Aorta (tissue), 5 donors: Measurements from ENCODE around the gene ARL15. TPM values are rescaled to one million over a fixed set of nuclear protein-coding genes. Genes with fewer than 3 reads are reported as not detected.

Experiments
- ATAC-seq: fragments of 200-7000 bp; cut with Tn5 transposase; one replicate; pipeline ENCODE4 v1.9.1; 2022; ENCODE audit warnings: moderate library complexity; ENCODE audit not compliant: low FRiP score
- DNase-seq, 2 donors: peaks; one replicate each; pipeline ENCODE4 v3.0.0-alpha.2; 2020
- H3K27ac ChIP-seq, 2 donors: one replicate each; pipeline ENCODE4 v1.5.1; 2013; ENCODE audit warnings: low read length in 2 of 2, mild to moderate bottlenecking in 2 of 2, moderate library complexity in 2 of 2, control low read depth in 1 of 2, inconsistent platforms in 1 of 2, low read depth in 1 of 2
- H3K27me3 ChIP-seq, 2 donors: one replicate each; pipeline ENCODE4 v1.6.1; 2013; ENCODE audit warnings: control low read depth in 1 of 2, low read length in 1 of 2, mild to moderate bottlenecking in 1 of 2, moderate library complexity in 1 of 2; ENCODE audit not compliant: insufficient read depth in 2 of 2, control insufficient read depth in 1 of 2
- H3K36me3 ChIP-seq, 2 donors: one replicate each; pipeline ENCODE4 v1.6.1; 2013; ENCODE audit warnings: control low read depth in 1 of 2, low read length in 1 of 2, mild to moderate bottlenecking in 1 of 2; ENCODE audit not compliant: insufficient read depth in 2 of 2, control insufficient read depth in 1 of 2
- H3K4me1 ChIP-seq, 2 donors: one replicate each; pipeline ENCODE4 v1.6.1; 2013; ENCODE audit warnings: low read length in 2 of 2, control low read depth in 1 of 2, mild to moderate bottlenecking in 1 of 2, moderate library complexity in 1 of 2; ENCODE audit not compliant: insufficient read depth in 2 of 2, control insufficient read depth in 1 of 2
- H3K4me3 ChIP-seq, 2 donors: one replicate each; pipeline ENCODE4 v1.5.1; 2013; ENCODE audit warnings: low read length in 2 of 2, control low read depth in 1 of 2, mild to moderate bottlenecking in 1 of 2
- H3K9me3 ChIP-seq: one replicate; pipeline ENCODE4 v1.6.1; 2013; ENCODE audit warnings: mild to moderate bottlenecking, low read length; ENCODE audit not compliant: control insufficient read depth
- WGBS, 2 donors: extraction: QIAGEN DNeasy Blood & Tissue Kit; methylation state at CpG; one replicate each; pipeline ENCODE4 v1.1.7; 2013; 5-methylcytosine and 5-hydroxymethylcytosine counted together
- intact Hi-C, 2 donors: fragments of 100-400 bp; cut with DNase I; formaldehyde crosslinking; loops; one replicate each; pipeline versions ENCODE4 v1.14.2 to v1.15.0; 2022
- polyA plus RNA-seq, 2 donors: library from polyadenylated mRNA; stranded (reverse); fragments of 200-250 nt; gene quantifications; one replicate each; pipeline ENCODE4 v1.2.3, GENCODE V29; 2013
- total RNA-seq, 2 donors: library from RNA; stranded (reverse); fragmentation: NEBNext Ultra II Directional; extraction: Animal tissue kit (Norgen Biotek cat#: 25700); gene quantifications; one replicate each; pipeline ENCODE4 v1.2.1, GENCODE V29; 2021
- donor health status: healthy with polysubstance abuse.
- donor health status: Bipolar disorder and iron deficiency.
- donor health status: DM: no; HTN: no; CAD: no.
- donor health status: DM: no; HTN: no; CAD: no.
- donor health status: DM: yes; HTN: yes; CAD: no.

Gene ARL15
- total and polyA plus RNA-seq, 4 donors = 7.4 to 44.7 (median 19.8) TPM

DNA sequence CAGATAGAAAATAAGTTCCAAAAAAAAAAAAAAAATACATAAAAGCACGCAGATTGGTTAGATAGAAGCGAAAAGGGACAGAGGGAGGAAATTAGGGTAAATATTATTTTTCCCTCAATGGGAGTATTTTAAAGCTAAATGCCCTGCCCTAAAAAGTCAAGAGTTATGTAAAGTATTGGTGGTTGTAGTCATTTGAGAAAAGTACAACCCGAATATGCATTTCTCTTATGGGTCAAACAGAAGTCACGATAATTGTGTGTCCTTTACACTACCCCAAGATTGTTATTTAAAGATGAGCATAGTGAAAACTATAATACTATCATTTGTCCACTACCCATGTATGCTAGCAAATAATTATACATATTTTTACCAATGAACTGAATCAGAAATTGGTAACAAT lies 381.2 kb downstream of the ARL15 start:
- Histone ChIP-seq H3K4me1 (no peaks in the 10 kb centered on the region), H3K4me3 (no peak overlapping the region), H3K27ac (no peak overlapping the region), H3K36me3 (no peaks in the 10 kb centered on the region), H3K27me3 (no peaks in the 10 kb centered on the region), H3K9me3 (no peaks in the 10 kb centered on the region)
- intact Hi-C loops = no loop called here
- ATAC-seq (no peak), DNase-seq (no peak)
- 43 to 52% methylated on average over 4 of the region's 4 CpGs for WGBS, 2 donors

DNA sequence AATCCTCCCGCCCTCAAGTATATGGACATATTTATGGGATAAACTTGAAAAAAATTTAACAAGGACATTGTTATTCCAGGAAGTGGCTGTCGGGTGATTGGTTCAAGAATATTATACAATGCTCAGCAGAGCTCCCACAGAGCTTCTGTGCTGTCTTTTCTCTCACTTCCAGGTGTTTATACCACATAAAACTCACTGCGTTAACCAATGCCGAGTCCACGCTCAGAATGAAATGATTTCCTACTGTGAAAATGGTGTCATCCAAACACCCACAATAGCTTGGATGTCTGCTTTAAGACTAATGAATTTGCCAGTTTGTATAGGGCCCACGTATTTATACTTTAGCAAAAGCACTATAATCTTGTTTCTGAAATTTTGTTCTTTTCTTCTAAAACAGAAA lies 381.7 kb downstream of the ARL15 start:
- no peaks in the 10 kb centered on the region for H3K4me1 ChIP-seq
- ATAC-seq (no peak), DNase-seq (no peak)
- WGBS, 2 donors = 71 to 82% methylated on average over 6 of the region's 6 CpGs
- intact Hi-C loops = no loop called here
- H3K36me3 ChIP-seq = no peaks in the 10 kb centered on the region
- H3K27me3 ChIP-seq = no peaks in the 10 kb centered on the region
- no peaks in the 10 kb centered on the region for H3K9me3 ChIP-seq
- H3K27ac ChIP-seq = no peak overlapping the region
- no peak overlapping the region for H3K4me3 ChIP-seq

- Histone ChIP-seq H3K9me3 (no peaks in the 10 kb centered on the region), H3K27ac (no peak overlapping the region), H3K27me3 (no peaks in the 10 kb centered on the region), H3K4me1 (no peaks in the 10 kb centered on the region), H3K4me3 (no peak overlapping the region), H3K36me3 (no peaks in the 10 kb centered on the region)
- WGBS, 2 donors = 89 to 95% methylated on average over 6 of the region's 6 CpGs
- DNase-seq (no peak), ATAC-seq (no peak)
- intact Hi-C loops = loop anchor here in 1 of 2 donors (2.0 kb wide), 1 partner anchor 23 kb away; no protein-coding TSS in a partner anchor
Measured at GRCh38 chr5:53927668-53928247, 382.6 kb downstream of the ARL15 start.

DNA sequence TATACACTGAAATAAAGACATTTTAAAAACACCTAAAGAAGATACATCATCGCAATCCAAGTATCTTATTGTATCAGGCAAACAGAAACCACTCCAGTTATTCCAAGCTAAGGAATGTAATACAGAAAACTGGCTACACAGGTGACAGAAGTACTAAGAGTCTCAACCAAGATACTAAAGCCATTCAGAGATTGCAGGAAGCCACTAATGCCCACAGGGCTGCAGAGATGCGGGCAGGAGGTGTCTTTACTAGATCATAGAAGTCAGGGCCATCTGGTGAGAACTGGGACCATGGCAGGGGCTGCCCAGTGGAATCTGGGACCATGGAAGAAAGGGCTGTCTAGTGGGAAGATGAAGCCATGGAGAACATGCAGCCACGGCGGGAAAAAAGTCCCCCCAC lies 384.3 kb downstream of the ARL15 start:
- WGBS, 2 donors = 96 to 99% methylated on average over 4 of the region's 4 CpGs
- Histone ChIP-seq H3K9me3 (no peaks in the 10 kb centered on the region), H3K4me1 (no peaks in the 10 kb centered on the region), H3K27ac (no peak overlapping the region), H3K27me3 (no peaks in the 10 kb centered on the region), H3K36me3 (no peaks in the 10 kb centered on the region), H3K4me3 (no peak overlapping the region)
- ATAC-seq = no peak
- intact Hi-C loops = loop anchor here in 1 of 2 donors (2.0 kb wide), 1 partner anchor 25 kb away; no protein-coding TSS in a partner anchor
- no peak for DNase-seq

GRCh38 chr5:53924392-53924791 lies 386.0 kb downstream of the ARL15 start:
- Histone ChIP-seq H3K27ac (no peak overlapping the region), H3K4me3 (no peak overlapping the region), H3K9me3 (no peaks in the 10 kb centered on the region), H3K27me3 (no peaks in the 10 kb centered on the region), H3K36me3 (no peaks in the 10 kb centered on the region), H3K4me1 (no peaks in the 10 kb centered on the region)
- intact Hi-C loops = no loop called here
- 20 to 21% methylated on average over 2 of the region's 2 CpGs for WGBS, 2 donors
- no peak for ATAC-seq
- DNase-seq = no peak

DNA sequence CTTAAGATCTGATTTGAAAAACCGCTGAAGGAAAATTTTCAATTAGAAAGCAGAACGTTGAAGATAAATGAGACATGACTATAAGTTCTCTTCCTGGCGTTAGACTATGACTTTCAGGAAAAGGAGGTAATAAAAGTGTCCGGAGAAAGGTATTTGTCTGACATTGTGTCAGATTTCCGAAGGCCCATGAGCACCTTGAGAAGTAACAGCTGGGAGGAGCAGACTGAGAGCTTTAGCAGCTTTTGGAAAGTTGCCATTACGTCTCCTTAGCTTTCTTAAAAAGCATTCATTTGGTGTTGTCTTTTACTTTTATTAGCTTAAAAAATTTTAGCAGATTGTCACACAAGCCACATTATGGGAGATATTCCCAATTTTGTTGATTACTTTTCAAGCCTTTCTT lies 386.4 kb downstream of the ARL15 start:
- Histone ChIP-seq H3K4me1 (no peaks in the 10 kb centered on the region), H3K4me3 (no peak overlapping the region), H3K27ac (no peak overlapping the region), H3K27me3 (no peaks in the 10 kb centered on the region), H3K36me3 (no peaks in the 10 kb centered on the region), H3K9me3 (no peaks in the 10 kb centered on the region)
- DNase-seq (no peak), ATAC-seq (no peak)
- WGBS, 2 donors = 75 to 76% methylated on average over 6 of the region's 6 CpGs
- intact Hi-C loops = no loop called here

DNA sequence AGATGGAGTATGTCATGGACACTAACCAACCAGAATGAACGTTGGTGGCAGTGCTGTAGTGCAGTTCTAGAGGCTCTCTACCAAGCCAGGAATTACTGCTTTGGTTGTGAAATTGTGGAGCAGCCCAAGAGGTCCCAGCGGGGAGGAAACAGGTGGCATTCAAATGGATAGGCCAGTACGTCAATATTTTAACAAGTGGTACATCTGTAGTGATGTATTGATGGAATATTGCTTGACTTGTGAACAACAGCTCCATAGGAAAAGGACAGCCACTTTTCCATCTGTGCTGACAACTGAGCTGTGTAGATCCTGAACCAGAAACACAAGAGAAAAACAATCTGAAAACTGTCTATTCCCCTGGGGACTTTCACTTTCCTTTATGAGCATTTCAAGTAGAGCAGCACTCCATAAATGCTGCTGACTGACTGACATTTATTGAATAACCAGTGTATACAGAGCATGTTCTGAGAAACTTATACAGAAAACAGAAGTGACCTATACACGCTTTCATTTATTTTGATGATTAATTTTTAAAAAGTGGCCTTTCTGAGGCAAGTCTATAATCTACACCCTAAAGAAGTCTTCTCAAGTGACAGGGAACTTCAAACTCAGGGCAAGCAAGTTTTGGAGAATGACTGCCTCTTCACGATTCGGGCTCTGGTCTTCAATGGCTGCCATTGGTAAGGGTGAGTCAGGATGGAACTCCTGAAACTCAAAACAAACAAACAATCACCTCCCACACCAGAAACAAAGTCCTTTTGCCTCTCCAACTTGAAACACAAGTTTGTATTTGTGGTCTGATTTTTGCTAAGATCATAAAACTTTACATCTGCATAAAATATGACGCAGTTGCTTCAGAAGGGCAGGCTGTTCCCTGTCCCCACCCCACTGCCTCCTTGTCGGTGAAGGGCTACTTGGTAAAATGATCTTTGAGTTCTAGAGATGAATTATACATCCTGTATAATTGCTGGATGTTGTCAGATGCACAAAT lies 387.6 kb downstream of the ARL15 start:
- ATAC-seq (no peak), DNase-seq (no peak)
- 69 to 80% methylated on average over 8 of the region's 8 CpGs for WGBS, 2 donors
- no peaks in the 10 kb centered on the region for H3K9me3 ChIP-seq
- intact Hi-C loops = no loop called here
- H3K4me1 ChIP-seq = no peaks in the 10 kb centered on the region
- no peak overlapping the region for H3K27ac ChIP-seq
- H3K36me3 ChIP-seq = no peaks in the 10 kb centered on the region
- H3K4me3 ChIP-seq = no peak overlapping the region
- H3K27me3 ChIP-seq = no peaks in the 10 kb centered on the region

DNA sequence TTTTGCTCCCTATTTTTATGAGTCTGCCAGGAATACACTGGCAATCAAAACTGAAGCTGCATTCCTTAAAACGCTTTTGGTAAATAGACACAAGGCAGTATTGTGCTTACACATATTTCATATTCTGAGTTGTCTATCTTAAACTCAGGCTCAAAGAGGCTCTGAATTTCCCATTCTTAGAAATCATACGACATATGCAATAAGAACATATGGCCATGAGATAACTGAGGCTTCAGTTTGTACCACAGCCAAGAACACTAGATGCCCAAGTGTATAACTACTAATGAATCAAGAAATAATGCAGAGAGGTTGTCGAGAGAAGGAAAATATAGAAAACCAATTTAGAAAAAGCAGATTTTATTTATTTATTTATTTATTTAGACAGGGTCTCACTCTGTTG lies 392.5 kb downstream of the ARL15 start:
- ATAC-seq (no peak), DNase-seq (no peak)
- Histone ChIP-seq H3K4me1 (peaks cover 0 to 2% of the 10 kb centered on the region in 2 donors), H3K27me3 (no peaks in the 10 kb centered on the region), H3K27ac (no peak overlapping the region), H3K36me3 (no peaks in the 10 kb centered on the region), H3K9me3 (no peaks in the 10 kb centered on the region), H3K4me3 (no peak overlapping the region)
- 82% methylated on average over 3 of the region's 3 CpGs for WGBS, 2 donors
- intact Hi-C loops = no loop called here

DNA sequence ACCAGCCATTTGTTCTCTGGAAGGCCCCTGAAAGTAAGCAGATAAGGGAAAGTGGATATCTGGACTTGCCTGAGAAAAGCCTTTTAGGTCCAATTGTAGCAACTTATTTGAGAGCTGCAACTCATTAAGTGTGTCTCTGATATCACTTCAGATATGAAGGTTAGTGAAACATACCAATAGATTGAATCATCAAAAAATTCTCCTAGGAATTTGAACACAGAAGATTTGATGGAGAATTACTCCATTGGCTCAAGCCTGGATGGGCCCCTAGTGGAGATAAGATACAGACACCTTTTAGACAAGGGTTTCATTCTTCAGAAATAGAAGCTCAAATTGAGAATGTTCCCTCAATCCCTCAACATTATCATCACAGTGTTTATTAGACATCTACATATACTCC lies 393.3 kb downstream of the ARL15 start:
- Histone ChIP-seq H3K4me1 (peaks cover 0 to 2% of the 10 kb centered on the region in 2 donors), H3K4me3 (no peak overlapping the region), H3K36me3 (no peaks in the 10 kb centered on the region), H3K27me3 (no peaks in the 10 kb centered on the region), H3K27ac (no peak overlapping the region), H3K9me3 (no peaks in the 10 kb centered on the region)
- DNase-seq (no peak), ATAC-seq (no peak)
- intact Hi-C loops = no loop called here
